Cardiac atrium fibroblast (primary cell): ENCODE results near the gene CREB3L2. TPM values are rescaled to one million over a fixed set of nuclear protein-coding genes. Genes with fewer than 3 reads are reported as not detected.

Experiments used
- total RNA-seq: library from RNA; depleted of rRNA; stranded (reverse); fragments of >200 nt; gene quantifications from 2 replicates; pipeline ENCODE4 v1.2.3, GENCODE V29; 2015

Gene CREB3L2
- total RNA-seq, result 14.6 and 31.4 TPM in 2 replicates

GRCh38 chr7:138001529-138002095, at the start of gene CREB3L2:
Gene CREB3L2, minus strand, starts transcription at chr7:138002086. Its CDS starts 381 bp downstream, at chr7:138001705.

GRCh38 chr7:137846827-137847567, 154.9 kb downstream of the CREB3L2 start, which contains the start of gene DGKI:
Gene DGKI, minus strand, starts transcription at chr7:137846974.

Other genes with a start within 250 kb of the CREB3L2 start
- gene DGKI, start 155.1 kb downstream of the CREB3L2 start, total RNA-seq, result 0.36 and 1.8 TPM in 2 replicates
- gene AKR1D1, start 74.4 kb upstream of the CREB3L2 start, total RNA-seq, result not detected in 2 replicates